Measurements from ENCODE around the gene AGPS.

DNA sequence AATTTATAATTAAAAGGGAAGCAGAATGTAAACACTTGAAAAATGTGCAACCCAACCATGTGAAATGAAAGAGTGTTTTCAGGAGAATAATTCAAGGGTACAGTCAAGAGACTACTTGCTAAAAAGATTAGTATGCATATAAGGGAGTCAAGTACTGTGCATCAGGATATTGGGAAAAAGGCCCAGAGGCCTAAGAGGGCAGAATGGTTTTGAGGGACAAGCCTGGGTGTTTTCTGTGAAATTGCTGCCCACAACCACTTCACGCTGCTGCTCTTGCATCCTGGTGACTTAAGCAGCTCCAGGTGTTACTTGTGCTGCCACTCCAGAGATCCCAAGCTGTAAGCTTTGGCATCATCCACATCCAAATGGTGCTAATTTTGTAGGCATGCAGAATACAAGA lies 165.2 kb downstream of the AGPS start:
- TF ChIP-seq, protein P1, sequence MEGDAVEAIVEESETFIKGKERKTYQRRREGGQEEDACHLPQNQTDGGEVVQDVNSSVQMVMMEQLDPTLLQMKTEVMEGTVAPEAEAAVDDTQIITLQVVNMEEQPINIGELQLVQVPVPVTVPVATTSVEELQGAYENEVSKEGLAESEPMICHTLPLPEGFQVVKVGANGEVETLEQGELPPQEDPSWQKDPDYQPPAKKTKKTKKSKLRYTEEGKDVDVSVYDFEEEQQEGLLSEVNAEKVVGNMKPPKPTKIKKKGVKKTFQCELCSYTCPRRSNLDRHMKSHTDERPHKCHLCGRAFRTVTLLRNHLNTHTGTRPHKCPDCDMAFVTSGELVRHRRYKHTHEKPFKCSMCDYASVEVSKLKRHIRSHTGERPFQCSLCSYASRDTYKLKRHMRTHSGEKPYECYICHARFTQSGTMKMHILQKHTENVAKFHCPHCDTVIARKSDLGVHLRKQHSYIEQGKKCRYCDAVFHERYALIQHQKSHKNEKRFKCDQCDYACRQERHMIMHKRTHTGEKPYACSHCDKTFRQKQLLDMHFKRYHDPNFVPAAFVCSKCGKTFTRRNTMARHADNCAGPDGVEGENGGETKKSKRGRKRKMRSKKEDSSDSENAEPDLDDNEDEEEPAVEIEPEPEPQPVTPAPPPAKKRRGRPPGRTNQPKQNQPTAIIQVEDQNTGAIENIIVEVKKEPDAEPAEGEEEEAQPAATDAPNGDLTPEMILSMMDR (IDR thresholded peaks at IDR 0.05): no peak
- no peak for TF ChIP-seq POLR2A (IDR thresholded peaks at IDR 0.05)
